ENCODE data around the gene RAB3A. TPM values are rescaled to one million over a fixed set of nuclear protein-coding genes. Genes with fewer than 3 reads are reported as not detected.
A peak's percentile ranks its signal among the peaks of the same experiment; 100 is the strongest.

Gene RAB3A
- total and polyA plus RNA-seq, 9 of the 15 experiments (the other 6 are each of a cell fraction or from before 2014, with no cell fraction given) = 0.17 to 5.1 (median 0.90) TPM; not detected in 1

GRCh38 chr19:18205200-18205892 lies 1.5 kb upstream of the RAB3A start (continued):
- no peak for TF ChIP-seq BCLAF1 (IDR thresholded peaks at IDR 0.05; ENCODE audit: borderline replicate concordance in 1 of 2, control insufficient read depth in 1 of 2, low read depth in 2 of 2, low read length in 1 of 2)
- TF ChIP-seq ZKSCAN1 (IDR thresholded peaks at IDR 0.05; ENCODE audit: low read depth, low read length) = no peak
- no peak; the same call in 1 of the 2 replicates for TF ChIP-seq MBD1 (CRISPR knock-in tag; IDR thresholded peaks at IDR 0.05)
- no peak for TF ChIP-seq TEAD1 (CRISPR knock-in tag; IDR thresholded peaks at IDR 0.05)
- TF ChIP-seq ESRRB (CRISPR knock-in tag; IDR thresholded peaks at IDR 0.05; ENCODE audit: borderline replicate concordance) = no peak
- 0 out of 2 replicates have a peak, but pooled peaks have one; percentile 33 for TF ChIP-seq FOXP1 (CRISPR knock-in tag; IDR thresholded peaks at IDR 0.05)
- no peak for TF ChIP-seq SNIP1 (IDR thresholded peaks at IDR 0.05; ENCODE audit: low read depth)
- 0 out of 2 replicates have a peak, but pooled peaks have one; percentile 26 for TF ChIP-seq MTA3 (IDR thresholded peaks at IDR 0.05; ENCODE audit: borderline replicate concordance)
- no peak for TF ChIP-seq CTCFL (IDR thresholded peaks at IDR 0.05; ENCODE audit: borderline replicate concordance, insufficient read depth, low read depth, low read length, poor library complexity, severe bottlenecking)
- TF ChIP-seq SIRT6 (IDR thresholded peaks at IDR 0.05; ENCODE audit: low read depth, low read length) = no peak
- no peak; the same call in 1 of the 2 replicates for TF ChIP-seq FOSL1 (tag; conservative IDR thresholded peaks at IDR 0.05)
- TF ChIP-seq ZNF57 (CRISPR knock-in tag; IDR thresholded peaks at IDR 0.05) = no peak
- TF ChIP-seq BCL6 (CRISPR knock-in tag; IDR thresholded peaks at IDR 0.05) = no peak
- no peak for TF ChIP-seq TSHZ1 (CRISPR knock-in tag; IDR thresholded peaks at IDR 0.05)
